ENCODE measurements around the gene ATP6V1A.

- TF ChIP-seq RARB (CRISPR knock-in tag; IDR thresholded peaks at IDR 0.05): no peak
- TF ChIP-seq ARNTL (CRISPR knock-in tag; IDR thresholded peaks at IDR 0.05; ENCODE audit: borderline replicate concordance, low read depth): no peak
- no peak for TF ChIP-seq ZNF70 (CRISPR knock-in tag; IDR thresholded peaks at IDR 0.05)
- no peak for TF ChIP-seq POU6F1 (CRISPR knock-in tag; IDR thresholded peaks at IDR 0.05; ENCODE audit: borderline replicate concordance, low read depth)
These were observed 27.5 kb upstream of the ATP6V1A start for GRCh38 chr3:113719294-113719693.

Data from SK-N-SH treated with all-trans-retinoic acid at 6 μM for 48 hours (cell line).